Heart left ventricle (tissue), 16 donors: ENCODE results near the gene SSR1. TPM values are rescaled to one million over a fixed set of nuclear protein-coding genes. Genes with fewer than 3 reads are reported as not detected.
A peak's percentile ranks its signal among the peaks of the same experiment; 100 is the strongest.
"Not testable (repeated sequence)": the region's sequence is repeated elsewhere in the genome, so short reads cannot be mapped to it uniquely, and the experiment has no call there.

ENCODE experiments used
- ATAC-seq, 4 donors: fragments of 200-7000 bp; cut with Tn5 transposase; one replicate each; pipeline ENCODE4 v1.9.1; 2020 to 2022; ENCODE audit warnings: moderate library complexity in 4 of 4, mild to moderate bottlenecking in 3 of 4, moderate number of reproducible peaks in 1 of 4
- DNase-seq, 5 donors: peaks; one replicate each; pipeline ENCODE4 v3.0.0-alpha.2; 2020
- H3K27ac ChIP-seq, 12 donors: fragments of 200-600 bp; sonication (generic) in 4 of 12; one replicate each; pipeline versions ENCODE4 v1.5.0 to v1.8.0; 2016 to 2022; ENCODE audit warnings: mild to moderate bottlenecking in 2 of 12
- H3K27me3 ChIP-seq, 9 donors: fragments of 200-600 bp; sonication (generic) in 2 of 9; one replicate each; pipeline versions ENCODE4 v1.5.1 to v1.8.0; 2016 to 2022; ENCODE audit warnings: mild to moderate bottlenecking in 3 of 9
- H3K36me3 ChIP-seq, 9 donors: fragments of 200-600 bp; sonication (generic) in 2 of 9; one replicate each; pipeline versions ENCODE4 v1.5.0 to v1.8.0; 2018 to 2022; ENCODE audit warnings: mild to moderate bottlenecking in 2 of 9
- H3K4me1 ChIP-seq, 12 donors: fragments of 200-600 bp; sonication (generic) in 4 of 12; one replicate each; pipeline versions ENCODE4 v1.5.0 to v1.8.0; 2016 to 2022; ENCODE audit warnings: mild to moderate bottlenecking in 3 of 12
- H3K4me3 ChIP-seq, 12 donors: fragments of 200-600 bp; sonication (generic) in 4 of 12; one replicate each; pipeline versions ENCODE4 v1.5.0 to v1.8.0; 2017 to 2022; ENCODE audit warnings: mild to moderate bottlenecking in 9 of 12, moderate library complexity in 4 of 12
- H3K9me3 ChIP-seq, 12 donors: fragments of 200-600 bp; sonication (generic) in 4 of 12; one replicate each; pipeline versions ENCODE4 v1.5.0 to v1.8.0; 2016 to 2022; ENCODE audit warnings: mild to moderate bottlenecking in 1 of 12
- CTCF ChIP-seq, 12 donors: fragments of 200-600 bp; sonication (generic) in 4 of 12; IDR thresholded peaks; one replicate each; pipeline versions ENCODE4 v1.5.0 to v1.8.0; 2018 to 2022; ENCODE audit warnings: antibody characterized with exemption in 12 of 12, mild to moderate bottlenecking in 5 of 12
- POLR2A ChIP-seq, 2 donors: fragments of 450-650 bp; IDR thresholded peaks; one replicate each; pipeline ENCODE4 v1.6.1; 2017; ENCODE audit warnings: antibody characterized with exemption in 2 of 2, mild to moderate bottlenecking in 2 of 2, moderate library complexity in 2 of 2
- WGBS, 4 donors: extraction: QIAGEN DNeasy Blood & Tissue Kit in 2 of 4; methylation state at CpG; one replicate each; pipeline versions ENCODE4 v1.1.5 to v1.1.7; 2013 to 2018; 5-methylcytosine and 5-hydroxymethylcytosine counted together
- intact Hi-C, 10 donors: fragments of 100-400 bp; cut with DNase I; formaldehyde crosslinking; loops; one replicate each; pipeline versions ENCODE4 v1.11.1 to v1.14.2; 2022
- polyA plus RNA-seq, 2 donors: library from polyadenylated mRNA; stranded (reverse); fragments of 200-250 nt; gene quantifications; one replicate each; pipeline ENCODE4 v1.2.3, GENCODE V29; 2013
- total RNA-seq, 9 donors: library from RNA; depleted of rRNA in 2 of 9; stranded (reverse); fragments of >200 nt in 2 of 9; fragmentation: NEBNext Ultra II Directional in 3 of 9; extraction: Animal tissue kit (Norgen Biotek cat#: 25700) in 3 of 9; gene quantifications; one replicate each; pipeline versions ENCODE4 v1.1.0 to v1.2.4, GENCODE V29; 2016 to 2023
- donor health status: ischemic (EF 13 %, LVEDD 7.1; RV severe dilation, severe dysfunction).
- donor health status: healthy with polysubstance abuse.
- donor health status: DM: no; HTN: yes; CAD: no.
- donor health status: DM: no; HTN: no; CAD: no.
- donor health status: ischemic (EF 25% LVEDD 6.9; RV normal size, moderate dysfunction).
- donor health status: ischemic (EF 25% LVEDD 5.7; RV mildly dilated, moderate dysfunction).
- donor health status: healthy.
- donor health status: DM: yes; HTN: yes; CAD: no.
- donor health status: ischemic (EF 35%, LVEDD 5.7; RV mildly dilated, moderate dysfunction).
- donor health status: nonischemic (EF 11% LVEDD 7.7; RV severe dilation, severe dysfunction).
- donor health status: DM: yes; HTN: yes; CAD: no.
- donor health status: PGD.
- donor health status: ischemic (EF 29% LVEDD 5.4; RV normal size, mild dysfunction).
- donor health status: nonischemic (EF 23%, LVEDD 6.1; RV moderate dilation, normal function).

The SSR1 gene
- total and polyA plus RNA-seq, 11 donors = 8.6 to 106 (median 67.9) TPM

GRCh38 chr6:7264041-7264440 is 49.0 kb downstream of the SSR1 start:
- H3K4me1 ChIP-seq = peaks cover 0 to 51% (median 12%) of the 10 kb centered on the region in 12 donors
- DNase-seq = peak in 2 of 5 donors; percentile 18 to 45
- intact Hi-C loops = no loop called here
- TF ChIP-seq CTCF (IDR thresholded peaks at IDR 0.05) (no peak), POLR2A (IDR thresholded peaks at IDR 0.05) (no peak)
- no peak overlapping the region for H3K27ac ChIP-seq
- peaks cover 0 to 7% (median 0%) of the 10 kb centered on the region in 12 donors for H3K9me3 ChIP-seq
- ATAC-seq = no peak
- H3K36me3 ChIP-seq = no peaks in the 10 kb centered on the region
- H3K27me3 ChIP-seq = no peaks in the 10 kb centered on the region
- H3K4me3 ChIP-seq = no peak overlapping the region
- 93 to 95% (median 94%) methylated on average over 4 to 15 of the region's 15 CpGs for WGBS, 4 donors

- H3K9me3 ChIP-seq, H3K27me3 ChIP-seq, intact Hi-C loops, H3K4me3 ChIP-seq, H3K36me3 ChIP-seq, H3K27ac ChIP-seq, ATAC-seq: not testable (repeated sequence)
- 91 to 97% (median 93%) methylated on average over 9 of the region's 9 CpGs for WGBS, 4 donors
- DNase-seq = peak in 2 of 5 donors; percentile 9 to 34
- H3K4me1 ChIP-seq = peaks cover 0 to 51% (median 12%) of the 10 kb centered on the region in 12 donors
Measured at GRCh38 chr6:7263519-7263805, 49.5 kb downstream of the SSR1 start.

GRCh38 chr6:7262746-7263518 is 50.1 kb downstream of the SSR1 start:
- ATAC-seq = no peak
- TF ChIP-seq POLR2A (IDR thresholded peaks at IDR 0.05) = no peak
- no peak for TF ChIP-seq CTCF (IDR thresholded peaks at IDR 0.05)
- intact Hi-C loops = no loop called here
- H3K4me3 ChIP-seq = no peak overlapping the region
- H3K36me3 ChIP-seq = no peaks in the 10 kb centered on the region
- WGBS, 4 donors = 88 to 91% (median 89%) methylated on average over 14 to 16 of the region's 16 CpGs
- H3K4me1 ChIP-seq = peaks cover 0 to 50% (median 12%) of the 10 kb centered on the region in 12 donors
- DNase-seq = peak in 2 of 5 donors; percentile 10 to 24
- peak overlapping the region in 1 of 12 donors; percentile 60 for H3K27ac ChIP-seq
- no peaks in the 10 kb centered on the region for H3K27me3 ChIP-seq
- peaks cover 0 to 7% (median 0%) of the 10 kb centered on the region in 12 donors for H3K9me3 ChIP-seq

- WGBS, 4 donors = 46 to 57% (median 54%) methylated on average over 9 to 13 of the region's 13 CpGs
- TF ChIP-seq CTCF (IDR thresholded peaks at IDR 0.05) (no peak), POLR2A (IDR thresholded peaks at IDR 0.05) (no peak)
- peak in 2 of 5 donors; percentile 39 to 57 for DNase-seq
Measured at GRCh38 chr6:7261852-7262461, 51.0 kb downstream of the SSR1 start.

More at GRCh38 chr6:7261852-7262461, 51.0 kb downstream of the SSR1 start:
- peak in 3 of 4 donors; percentile 4 to 9 (median 8) for ATAC-seq
- Histone ChIP-seq H3K4me1 (peaks cover 0 to 40% (median 12%) of the 10 kb centered on the region in 12 donors), H3K27ac (peak overlapping the region in 11 of 12 donors; percentile 35 to 86 (median 79)), H3K9me3 (peaks cover 0 to 7% (median 0%) of the 10 kb centered on the region in 12 donors), H3K27me3 (no peaks in the 10 kb centered on the region), H3K4me3 (peak overlapping the region; percentile 42 to 77 (median 68)), H3K36me3 (no peaks in the 10 kb centered on the region)
- intact Hi-C loops = no loop called here
